ENCODE measurements around the gene LYPLAL1.

LYPLAL1 gene

DNA sequence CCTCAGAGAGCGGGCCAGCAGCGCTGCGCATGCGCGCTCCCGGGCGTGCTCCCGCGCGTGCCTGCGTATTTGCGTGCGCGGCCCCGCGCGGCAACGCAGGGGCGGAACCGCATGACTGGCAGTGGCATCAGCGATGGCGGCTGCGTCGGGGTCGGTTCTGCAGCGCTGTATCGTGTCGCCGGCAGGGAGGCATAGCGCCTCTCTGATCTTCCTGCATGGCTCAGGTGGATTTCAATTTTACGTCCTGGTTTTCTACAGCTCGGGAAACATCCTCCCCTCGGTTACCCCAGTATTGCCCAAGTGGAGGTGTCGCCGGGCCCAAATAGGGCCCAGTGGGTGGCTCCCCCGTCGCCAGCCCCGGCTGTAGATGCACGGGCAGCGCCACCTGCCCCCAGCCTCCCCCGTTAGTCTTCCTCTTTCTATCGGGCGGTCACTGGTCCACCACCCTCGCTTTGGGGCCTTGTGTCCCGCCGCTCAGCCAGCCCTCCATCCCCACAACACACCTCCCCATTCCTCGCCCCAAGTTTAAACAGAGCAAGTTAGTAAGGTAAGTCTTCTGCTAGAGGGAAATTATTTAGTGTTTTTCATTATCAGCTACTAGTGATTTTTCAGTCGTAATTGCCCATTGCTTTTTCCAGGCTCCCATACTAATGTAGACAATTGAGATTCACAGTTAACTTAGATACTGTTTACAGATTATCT, at the start of gene LYPLAL1:
TSS of gene LYPLAL1 (plus strand) at position 121 of the 702 bp plus-strand sequence. CDS start at position 134, 13 bp downstream.
- Histone ChIP-seq H3K27ac (ENCODE audit: low read length) (peak within 1 kb of the TSS; percentile 52), H3K27me3 (ENCODE audit: control insufficient read depth, insufficient read depth, low read length) (no peaks in the 10 kb centered on the region), H3K36me3 (ENCODE audit: control insufficient read depth, low read depth, low read length) (no peaks in the 10 kb centered on the region), H3K4me3 (ENCODE audit: low read length) (peak within 1 kb of the TSS; percentile 79), H3K9ac (ENCODE audit: low read length) (peak within 1 kb of the TSS; percentile 60), H3K9me3 (ENCODE audit: control insufficient read depth, low read depth, low read length) (no peaks in the 10 kb centered on the region), H3K4me1 (ENCODE audit: control insufficient read depth, low read depth, low read length) (peaks cover 7% of the 10 kb centered on the region)

DNA sequence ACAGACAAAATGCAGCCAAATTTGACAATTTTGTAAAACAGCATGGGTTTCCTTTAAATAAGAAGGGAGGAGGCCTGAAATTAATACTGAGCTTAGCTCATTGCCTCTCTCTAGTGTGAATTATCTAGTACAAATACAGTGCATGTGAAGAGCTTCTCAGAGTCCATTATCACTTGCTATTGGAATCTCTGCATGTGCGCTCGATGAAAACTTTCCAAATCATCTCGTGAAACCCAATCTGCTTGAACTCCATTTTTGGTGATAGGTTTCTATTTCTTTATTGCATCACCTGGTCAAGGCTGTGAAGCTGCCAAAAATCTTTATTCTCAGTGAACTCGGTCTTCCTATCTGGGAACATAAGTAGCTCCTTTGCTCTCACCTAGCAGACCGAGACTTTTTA, 49.5 kb upstream of the LYPLAL1 start:
- H3K36me3 ChIP-seq (ENCODE audit: control insufficient read depth, low read depth, low read length) = no peaks in the 10 kb centered on the region
- H3K27ac ChIP-seq (ENCODE audit: low read length) = no peak overlapping the region
- no peak overlapping the region for H3K9ac ChIP-seq (ENCODE audit: low read length)
- no peak overlapping the region for H3K4me3 ChIP-seq (ENCODE audit: low read length)
- no peaks in the 10 kb centered on the region for H3K4me1 ChIP-seq (ENCODE audit: control insufficient read depth, low read depth, low read length)
- no peaks in the 10 kb centered on the region for H3K9me3 ChIP-seq (ENCODE audit: control insufficient read depth, low read depth, low read length)
- H3K27me3 ChIP-seq (ENCODE audit: control insufficient read depth, insufficient read depth, low read length) = no peaks in the 10 kb centered on the region

DNA sequence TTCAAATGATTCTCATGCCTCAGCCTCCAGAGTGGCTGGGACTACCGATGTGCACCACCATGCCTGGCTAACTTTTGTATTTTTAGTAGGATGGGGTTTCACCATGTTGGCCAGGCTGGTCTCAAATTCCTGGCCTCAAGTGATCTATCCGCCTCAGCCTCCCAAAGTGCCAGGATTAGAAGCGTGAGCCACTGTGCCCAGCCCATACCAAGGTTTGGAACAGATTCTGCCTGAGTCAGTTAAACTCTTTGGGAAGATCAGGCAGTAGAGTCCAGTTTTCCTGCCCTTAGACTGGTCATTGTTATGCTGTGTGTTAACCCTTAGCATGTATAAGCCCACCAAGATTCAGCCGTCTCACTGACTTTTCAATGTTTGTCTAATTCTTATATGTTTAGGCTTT, 48.3 kb upstream of the LYPLAL1 start:
- H3K9me3 ChIP-seq (ENCODE audit: control insufficient read depth, low read depth, low read length) = no peaks in the 10 kb centered on the region
- no peak overlapping the region for H3K9ac ChIP-seq (ENCODE audit: low read length)
- H3K27ac ChIP-seq (ENCODE audit: low read length) = no peak overlapping the region
- H3K36me3 ChIP-seq (ENCODE audit: control insufficient read depth, low read depth, low read length) = no peaks in the 10 kb centered on the region
- H3K4me1 ChIP-seq (ENCODE audit: control insufficient read depth, low read depth, low read length) = no peaks in the 10 kb centered on the region
- H3K4me3 ChIP-seq (ENCODE audit: low read length) = no peak overlapping the region
- H3K27me3 ChIP-seq (ENCODE audit: control insufficient read depth, insufficient read depth, low read length) = no peaks in the 10 kb centered on the region

DNA sequence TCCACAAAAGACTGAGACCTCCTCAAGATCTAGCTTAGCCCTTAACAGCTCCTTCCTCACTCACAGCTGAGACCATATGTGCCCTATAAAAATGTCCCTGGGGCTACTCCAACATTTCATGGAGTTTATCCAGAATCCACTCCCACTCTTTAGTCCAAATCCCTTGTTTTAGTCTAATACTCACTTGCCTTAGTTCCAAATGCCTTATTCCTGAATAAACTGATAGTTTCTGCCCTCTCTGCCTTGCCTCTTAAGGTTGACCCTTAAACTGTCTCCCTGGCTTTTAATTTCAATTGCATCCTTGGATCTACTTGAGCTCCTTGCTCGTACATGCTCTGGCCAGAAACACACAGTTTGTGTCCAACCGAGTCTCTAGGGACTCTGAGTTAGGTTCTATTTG, 47.3 kb upstream of the LYPLAL1 start:
- Histone ChIP-seq H3K27me3 (ENCODE audit: control insufficient read depth, insufficient read depth, low read length) (no peaks in the 10 kb centered on the region), H3K27ac (ENCODE audit: low read length) (no peak overlapping the region), H3K9me3 (ENCODE audit: control insufficient read depth, low read depth, low read length) (no peaks in the 10 kb centered on the region), H3K9ac (ENCODE audit: low read length) (no peak overlapping the region), H3K4me3 (ENCODE audit: low read length) (no peak overlapping the region), H3K4me1 (ENCODE audit: control insufficient read depth, low read depth, low read length) (no peaks in the 10 kb centered on the region), H3K36me3 (ENCODE audit: control insufficient read depth, low read depth, low read length) (no peaks in the 10 kb centered on the region)

DNA sequence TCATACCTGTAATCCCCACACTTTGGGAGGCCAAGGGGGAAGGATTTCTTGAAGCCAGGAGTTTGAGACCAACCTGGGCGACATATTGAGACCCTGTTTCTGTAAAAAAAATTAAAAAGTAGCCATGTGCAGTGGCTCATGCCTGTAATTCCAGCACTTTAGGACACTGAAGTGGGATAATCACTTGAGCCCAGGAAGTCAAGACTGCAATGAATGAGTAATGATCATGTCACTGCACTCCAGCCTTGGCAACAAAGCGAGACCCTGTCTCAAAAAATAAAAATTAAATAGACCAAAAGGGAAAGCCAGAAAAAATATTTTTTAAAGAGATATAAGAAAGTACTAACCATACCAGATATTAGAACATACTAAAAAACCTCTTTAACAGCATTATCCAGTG, 44.7 kb upstream of the LYPLAL1 start:
- no peak overlapping the region for H3K4me3 ChIP-seq (ENCODE audit: low read length)
- H3K27me3 ChIP-seq (ENCODE audit: control insufficient read depth, insufficient read depth, low read length) = no peaks in the 10 kb centered on the region
- H3K4me1 ChIP-seq (ENCODE audit: control insufficient read depth, low read depth, low read length) = no peaks in the 10 kb centered on the region
- H3K36me3 ChIP-seq (ENCODE audit: control insufficient read depth, low read depth, low read length) = no peaks in the 10 kb centered on the region
- no peaks in the 10 kb centered on the region for H3K9me3 ChIP-seq (ENCODE audit: control insufficient read depth, low read depth, low read length)
- no peak overlapping the region for H3K27ac ChIP-seq (ENCODE audit: low read length)
- H3K9ac ChIP-seq (ENCODE audit: low read length) = no peak overlapping the region

DNA sequence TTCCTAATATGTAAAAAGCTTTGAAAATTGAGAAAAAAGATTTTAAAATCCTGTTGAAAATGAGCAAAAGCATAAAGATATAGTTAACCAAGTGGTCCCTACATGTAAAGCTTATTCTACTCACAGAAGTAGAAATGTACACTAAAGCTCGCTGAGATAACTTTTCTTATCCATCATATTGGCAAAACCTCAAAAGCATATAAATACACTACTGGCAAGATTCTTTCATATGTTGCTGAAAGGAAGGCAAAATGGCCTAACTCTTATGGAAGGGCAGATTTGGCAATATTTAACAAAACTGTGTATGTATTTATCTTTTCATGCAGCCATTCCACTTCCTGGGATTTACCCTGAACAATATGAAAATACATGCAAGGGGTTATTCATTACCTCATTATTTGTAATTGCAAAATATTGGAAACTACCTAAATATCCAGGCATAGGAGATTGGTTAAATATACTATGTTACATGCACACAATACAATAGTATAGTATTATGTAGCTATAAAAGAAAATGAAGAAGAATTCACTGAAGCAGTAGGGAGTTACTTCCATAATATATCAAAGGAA, 43.2 kb upstream of the LYPLAL1 start:
- Histone ChIP-seq H3K9ac (ENCODE audit: low read length) (no peak overlapping the region), H3K36me3 (ENCODE audit: control insufficient read depth, low read depth, low read length) (no peaks in the 10 kb centered on the region), H3K27ac (ENCODE audit: low read length) (no peak overlapping the region), H3K27me3 (ENCODE audit: control insufficient read depth, insufficient read depth, low read length) (no peaks in the 10 kb centered on the region), H3K4me1 (ENCODE audit: control insufficient read depth, low read depth, low read length) (no peaks in the 10 kb centered on the region), H3K4me3 (ENCODE audit: low read length) (no peak overlapping the region), H3K9me3 (ENCODE audit: control insufficient read depth, low read depth, low read length) (no peaks in the 10 kb centered on the region)

DNA sequence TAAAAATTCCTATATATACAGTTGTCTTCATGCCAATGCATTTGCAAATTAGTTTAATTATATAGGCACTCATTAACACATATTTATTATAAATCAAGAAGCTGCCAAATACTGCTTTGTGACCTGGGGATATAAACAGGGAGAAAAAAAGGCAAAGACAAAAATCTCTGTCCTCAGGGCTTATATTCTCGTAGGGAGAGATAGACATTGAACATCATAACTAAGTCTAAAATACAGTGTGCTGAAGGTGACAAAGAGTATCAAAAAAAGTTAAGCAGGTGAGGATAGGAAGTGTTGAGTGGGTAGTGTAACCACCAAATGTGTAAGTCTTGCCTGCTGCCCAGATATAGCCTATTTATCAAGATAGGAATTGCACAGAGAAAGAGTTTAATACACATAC, 40.7 kb upstream of the LYPLAL1 start:
- Histone ChIP-seq H3K27ac (ENCODE audit: low read length) (no peak overlapping the region), H3K4me1 (ENCODE audit: control insufficient read depth, low read depth, low read length) (no peaks in the 10 kb centered on the region), H3K9me3 (ENCODE audit: control insufficient read depth, low read depth, low read length) (no peaks in the 10 kb centered on the region), H3K27me3 (ENCODE audit: control insufficient read depth, insufficient read depth, low read length) (no peaks in the 10 kb centered on the region), H3K36me3 (ENCODE audit: control insufficient read depth, low read depth, low read length) (no peaks in the 10 kb centered on the region), H3K9ac (ENCODE audit: low read length) (no peak overlapping the region), H3K4me3 (ENCODE audit: low read length) (no peak overlapping the region)

DNA sequence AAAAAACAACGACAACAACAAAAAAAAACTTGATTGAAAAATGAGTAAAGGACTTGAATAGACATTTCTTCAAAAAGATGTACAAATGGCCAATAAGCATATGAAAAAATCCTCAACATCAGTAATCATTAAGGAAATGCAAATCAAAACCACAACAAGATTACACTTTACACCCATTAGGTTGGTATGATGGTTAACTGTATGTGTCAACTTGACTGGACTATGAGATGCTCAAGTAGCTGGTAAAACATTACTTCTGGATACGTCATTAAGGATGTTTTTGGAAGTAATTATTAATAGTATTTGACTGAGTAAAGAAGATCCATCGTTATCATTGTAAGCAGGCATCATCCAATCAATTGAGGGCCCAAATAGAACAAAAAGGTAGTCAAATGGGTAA, 34.9 kb upstream of the LYPLAL1 start:
- no peak overlapping the region for H3K4me3 ChIP-seq (ENCODE audit: low read length)
- no peaks in the 10 kb centered on the region for H3K4me1 ChIP-seq (ENCODE audit: control insufficient read depth, low read depth, low read length)
- H3K36me3 ChIP-seq (ENCODE audit: control insufficient read depth, low read depth, low read length) = no peaks in the 10 kb centered on the region
- H3K9me3 ChIP-seq (ENCODE audit: control insufficient read depth, low read depth, low read length) = no peaks in the 10 kb centered on the region
- no peaks in the 10 kb centered on the region for H3K27me3 ChIP-seq (ENCODE audit: control insufficient read depth, insufficient read depth, low read length)
- no peak overlapping the region for H3K9ac ChIP-seq (ENCODE audit: low read length)
- no peak overlapping the region for H3K27ac ChIP-seq (ENCODE audit: low read length)

DNA sequence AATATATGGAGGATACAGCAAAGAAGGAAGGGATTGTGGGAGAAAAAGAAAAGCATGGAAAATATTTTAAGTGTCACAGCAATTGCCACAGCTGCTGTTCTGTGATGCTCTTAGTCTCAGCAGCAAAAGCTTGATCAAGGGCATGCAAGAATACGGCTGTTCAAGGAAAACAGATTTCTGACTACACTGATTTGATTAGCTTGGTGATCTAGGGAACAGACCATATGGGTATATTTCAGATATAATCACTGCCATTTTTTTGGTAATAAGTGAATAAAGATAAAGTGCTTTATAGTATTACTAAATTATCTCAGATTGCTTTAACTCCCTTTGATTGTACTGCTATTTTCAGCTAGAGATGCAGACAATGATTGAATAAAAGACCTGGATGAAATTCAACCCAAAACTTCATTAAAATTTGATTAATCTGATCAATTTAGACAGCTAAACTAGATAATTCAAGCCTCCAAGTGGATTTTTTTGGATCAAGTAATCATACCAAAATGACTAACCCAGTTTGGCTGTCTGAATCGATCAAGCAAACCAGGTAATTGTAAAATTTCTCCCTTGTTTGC, 33.3 kb upstream of the LYPLAL1 start:
- Histone ChIP-seq H3K9ac (ENCODE audit: low read length) (no peak overlapping the region), H3K9me3 (ENCODE audit: control insufficient read depth, low read depth, low read length) (no peaks in the 10 kb centered on the region), H3K27me3 (ENCODE audit: control insufficient read depth, insufficient read depth, low read length) (no peaks in the 10 kb centered on the region), H3K27ac (ENCODE audit: low read length) (no peak overlapping the region), H3K4me1 (ENCODE audit: control insufficient read depth, low read depth, low read length) (no peaks in the 10 kb centered on the region), H3K4me3 (ENCODE audit: low read length) (no peak overlapping the region), H3K36me3 (ENCODE audit: control insufficient read depth, low read depth, low read length) (no peaks in the 10 kb centered on the region)

DNA sequence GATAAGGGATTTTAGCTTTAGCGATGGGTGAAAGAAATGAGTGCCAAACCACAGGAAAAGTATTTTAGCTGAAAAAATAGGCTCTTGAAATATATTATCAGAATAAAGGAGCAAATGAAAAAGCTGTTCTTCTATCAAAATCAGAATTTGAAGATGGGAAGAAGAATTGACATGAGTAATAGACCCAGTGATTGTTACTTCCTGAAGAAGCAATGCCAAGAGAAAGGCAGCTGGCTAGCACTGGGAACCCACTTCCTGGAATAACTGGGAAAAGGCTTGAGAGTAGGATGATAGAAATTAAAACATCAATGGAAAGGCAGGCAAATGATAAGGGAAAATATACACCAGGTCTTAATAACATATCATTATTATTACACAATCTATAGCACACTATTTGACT, 29.9 kb upstream of the LYPLAL1 start:
- Histone ChIP-seq H3K27ac (ENCODE audit: low read length) (no peak overlapping the region), H3K4me1 (ENCODE audit: control insufficient read depth, low read depth, low read length) (no peaks in the 10 kb centered on the region), H3K4me3 (ENCODE audit: low read length) (no peak overlapping the region), H3K9me3 (ENCODE audit: control insufficient read depth, low read depth, low read length) (no peaks in the 10 kb centered on the region), H3K9ac (ENCODE audit: low read length) (no peak overlapping the region), H3K27me3 (ENCODE audit: control insufficient read depth, insufficient read depth, low read length) (no peaks in the 10 kb centered on the region), H3K36me3 (ENCODE audit: control insufficient read depth, low read depth, low read length) (no peaks in the 10 kb centered on the region)

DNA sequence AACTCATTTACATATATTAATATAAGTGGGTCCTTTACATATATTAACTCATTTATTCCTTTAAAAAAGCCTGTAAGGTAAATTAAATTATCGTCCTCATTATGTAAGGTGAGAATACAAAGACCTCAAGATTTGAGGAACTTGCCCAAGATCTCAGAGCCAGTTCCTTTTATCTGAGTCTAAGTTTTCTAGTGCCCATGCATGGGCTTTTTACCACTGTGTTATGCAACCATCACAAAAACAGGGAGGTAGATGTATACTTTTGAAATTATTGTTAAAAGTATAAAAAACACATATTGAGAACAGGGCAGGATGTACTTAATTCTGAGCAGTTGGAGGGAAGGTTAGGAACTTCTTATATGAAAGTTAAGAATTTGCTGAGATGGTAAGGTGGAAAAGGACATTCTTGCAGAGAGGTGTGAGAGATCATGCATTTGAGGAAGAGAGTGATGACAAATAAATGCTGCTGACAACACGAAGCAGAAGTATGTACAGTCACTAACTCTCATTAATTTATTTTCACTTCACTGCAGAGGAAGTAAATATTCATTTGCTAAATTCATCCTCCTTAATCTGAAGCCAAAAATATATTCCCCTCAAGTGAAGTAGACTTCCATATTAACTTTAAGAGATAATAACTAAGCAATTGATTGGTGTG, 28.9 kb upstream of the LYPLAL1 start:
- Histone ChIP-seq H3K4me3 (ENCODE audit: low read length) (no peak overlapping the region), H3K27ac (ENCODE audit: low read length) (no peak overlapping the region), H3K9me3 (ENCODE audit: control insufficient read depth, low read depth, low read length) (no peaks in the 10 kb centered on the region), H3K4me1 (ENCODE audit: control insufficient read depth, low read depth, low read length) (no peaks in the 10 kb centered on the region), H3K27me3 (ENCODE audit: control insufficient read depth, insufficient read depth, low read length) (no peaks in the 10 kb centered on the region), H3K9ac (ENCODE audit: low read length) (no peak overlapping the region), H3K36me3 (ENCODE audit: control insufficient read depth, low read depth, low read length) (no peaks in the 10 kb centered on the region)

Data from iPS-18a (cell line).